Nephron progenitor cell (in vitro differentiated cells): Measurements from ENCODE around the gene PLEKHM3.
"Not testable (repeated sequence)": the region's sequence is repeated elsewhere in the genome, so short reads cannot be mapped to it uniquely, and the experiment has no call there.

ENCODE experiments used
- DNase-seq: peaks from one replicate; pipeline ENCODE4 v3.0.0; 2021
- H3K27ac Mint-ChIP-seq: 2 replicates; pipeline ENCODE4 v1.8.0; 2021; ENCODE audit warnings: mild to moderate bottlenecking, moderate library complexity, mixed read lengths
- H3K27me3 Mint-ChIP-seq: 2 replicates; pipeline ENCODE4 v1.8.0; 2021; ENCODE audit warnings: mild to moderate bottlenecking, low read depth, mixed read lengths; ENCODE audit not compliant: poor library complexity
- H3K36me3 Mint-ChIP-seq: 2 replicates; pipeline ENCODE4 v1.8.0; 2021; ENCODE audit warnings: low read depth, mixed read lengths
- H3K4me1 Mint-ChIP-seq: 2 replicates; pipeline ENCODE4 v1.8.0; 2021; ENCODE audit warnings: mixed read lengths
- H3K4me3 Mint-ChIP-seq: 2 replicates; pipeline ENCODE4 v1.8.0; 2021; ENCODE audit warnings: mild to moderate bottlenecking, moderate library complexity, mixed read lengths
- H3K9me3 Mint-ChIP-seq: 2 replicates; pipeline ENCODE4 v1.8.0; 2021; ENCODE audit warnings: mild to moderate bottlenecking, moderate library complexity, mixed read lengths
- CTCF ChIP-seq: fragments of 200-600 bp; sonication (generic); IDR thresholded peaks from 2 replicates; pipeline ENCODE4 v1.5.0; 2021; ENCODE audit warnings: antibody characterized with exemption

The PLEKHM3 gene

GRCh38 chr2:207813221-207813916, 212.0 kb downstream of the PLEKHM3 start:
- TF ChIP-seq CTCF = peak; percentile 15
- no peaks in the 10 kb centered on the region for H3K36me3 Mint-ChIP-seq
- H3K27me3 Mint-ChIP-seq = peaks cover 69% of the 10 kb centered on the region
- peaks cover 40% of the 10 kb centered on the region for H3K4me1 Mint-ChIP-seq
- no peaks in the 10 kb centered on the region for H3K9me3 Mint-ChIP-seq
- H3K27ac Mint-ChIP-seq = no peak overlapping the region
- DNase-seq = no peak
- peak overlapping the region; percentile 17 for H3K4me3 Mint-ChIP-seq

- Mint-ChIP-seq H3K27me3 (peaks cover 73% of the 10 kb centered on the region), H3K4me1 (peaks cover 40% of the 10 kb centered on the region), H3K27ac (no peak overlapping the region), H3K36me3 (no peaks in the 10 kb centered on the region), H3K9me3 (no peaks in the 10 kb centered on the region), H3K4me3 (no peak overlapping the region)
- DNase-seq = no peak
- TF ChIP-seq CTCF = no peak
These were observed 212.6 kb downstream of the PLEKHM3 start for GRCh38 chr2:207812726-207813080.

DNA sequence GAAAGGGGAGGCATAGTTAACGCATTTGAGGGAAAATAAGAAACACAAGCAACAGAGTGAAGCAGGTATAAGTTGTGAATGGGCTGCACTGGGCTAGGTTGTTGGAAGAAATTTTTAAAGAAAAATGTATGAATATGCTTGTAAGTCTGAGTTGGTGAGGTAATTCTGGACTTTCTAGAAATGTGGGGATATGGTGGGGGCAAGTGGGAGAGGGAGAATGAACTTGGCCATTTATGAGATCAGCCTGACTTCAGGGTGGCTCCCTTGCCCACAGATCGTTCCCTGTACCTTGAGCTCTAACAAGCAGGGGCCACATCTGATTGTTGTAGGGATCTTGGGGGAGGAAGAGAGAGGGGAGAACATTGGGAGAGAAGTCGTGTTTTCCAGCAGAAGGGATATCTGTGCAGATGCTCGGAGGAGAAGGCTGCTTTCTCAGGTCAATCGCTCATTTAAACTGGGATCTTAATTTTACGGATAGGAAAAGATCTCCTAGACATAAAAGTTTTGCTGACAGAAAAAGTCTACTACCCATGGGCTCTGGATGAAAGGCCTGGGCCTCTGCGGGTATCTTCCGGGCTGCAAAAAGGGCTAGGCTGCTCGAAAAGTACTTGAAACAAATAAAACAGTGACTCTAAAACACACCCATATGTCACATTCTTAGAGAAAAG, 213.1 kb downstream of the PLEKHM3 start:
- peaks cover 75% of the 10 kb centered on the region for H3K27me3 Mint-ChIP-seq
- no peak overlapping the region for H3K4me3 Mint-ChIP-seq

GRCh38 chr2:207811658-207812057, 213.7 kb downstream of the PLEKHM3 start:
- not testable (repeated sequence) for H3K4me3 Mint-ChIP-seq, H3K36me3 Mint-ChIP-seq, H3K9me3 Mint-ChIP-seq, DNase-seq, H3K27ac Mint-ChIP-seq
- Mint-ChIP-seq H3K27me3 (peaks cover 78% of the 10 kb centered on the region), H3K4me1 (peaks cover 45% of the 10 kb centered on the region)

More for the DNA sequence above, 213.1 kb downstream of the PLEKHM3 start:
- H3K36me3 Mint-ChIP-seq = no peaks in the 10 kb centered on the region
- DNase-seq = no peak
- H3K9me3 Mint-ChIP-seq = no peaks in the 10 kb centered on the region
- H3K27ac Mint-ChIP-seq = no peak overlapping the region
- TF ChIP-seq CTCF = no peak
- peaks cover 45% of the 10 kb centered on the region for H3K4me1 Mint-ChIP-seq

DNA sequence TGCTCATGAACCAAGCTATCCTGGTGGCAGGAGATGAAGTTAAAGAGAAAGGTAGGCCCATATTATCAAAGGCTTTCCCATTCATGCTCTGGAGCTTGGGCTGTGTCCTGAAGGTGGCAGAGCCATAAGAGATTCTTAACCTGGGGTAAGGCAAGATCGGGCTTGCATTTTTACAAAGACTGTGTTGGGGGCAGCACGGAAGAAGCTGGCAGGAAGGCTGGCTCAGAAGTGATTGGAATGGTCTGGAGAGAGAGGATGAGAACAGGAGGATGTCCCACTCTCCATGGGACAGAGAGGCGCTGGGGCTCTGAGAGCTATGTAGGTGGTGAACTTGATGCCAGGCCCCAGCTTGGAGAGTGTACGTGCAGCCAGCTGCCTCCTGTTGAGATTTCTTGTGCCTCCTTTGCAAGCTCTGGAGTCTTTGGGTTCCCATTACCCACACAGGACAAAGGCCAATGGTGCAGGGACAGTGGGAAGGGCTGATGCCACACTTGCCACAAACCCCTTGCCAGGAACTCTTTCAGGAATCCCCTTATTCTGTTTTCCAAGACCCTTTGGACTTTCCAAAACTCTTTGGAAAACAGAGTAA, 215.0 kb downstream of the PLEKHM3 start:
- no peak overlapping the region for H3K27ac Mint-ChIP-seq
- peaks cover 68% of the 10 kb centered on the region for H3K27me3 Mint-ChIP-seq
- no peaks in the 10 kb centered on the region for H3K36me3 Mint-ChIP-seq
- peaks cover 45% of the 10 kb centered on the region for H3K4me1 Mint-ChIP-seq
- DNase-seq = no peak
- H3K4me3 Mint-ChIP-seq = peak overlapping the region; percentile 53
- TF ChIP-seq CTCF = no peak
- no peaks in the 10 kb centered on the region for H3K9me3 Mint-ChIP-seq

DNA sequence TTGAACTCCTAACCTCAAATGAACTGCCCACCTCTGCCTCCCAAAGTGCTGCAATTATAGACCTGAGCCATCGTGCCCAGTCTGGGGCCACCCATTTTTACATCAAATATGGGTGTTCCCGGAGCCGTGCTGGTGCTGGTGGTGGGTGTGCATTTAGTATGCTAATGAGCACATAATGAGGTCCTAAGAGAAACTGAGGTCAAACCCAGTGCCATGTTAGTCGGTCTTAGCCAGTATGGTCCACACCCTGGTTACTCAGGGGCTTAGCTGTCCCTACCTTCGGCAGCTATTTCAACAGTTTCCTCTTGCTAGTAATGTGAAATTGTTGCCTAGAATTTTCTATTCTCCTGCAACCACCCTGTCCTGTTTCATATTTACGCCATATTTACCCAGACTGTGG, 217.2 kb downstream of the PLEKHM3 start:
- Mint-ChIP-seq H3K4me1 (peaks cover 37% of the 10 kb centered on the region), H3K36me3 (no peaks in the 10 kb centered on the region), H3K9me3 (no peaks in the 10 kb centered on the region), H3K4me3 (no peak overlapping the region), H3K27me3 (peaks cover 63% of the 10 kb centered on the region), H3K27ac (no peak overlapping the region)
- no peak for TF ChIP-seq CTCF
- no peak for DNase-seq
